K562 (cell line): ENCODE data around the gene GEMIN2. TPM values are rescaled to one million over a fixed set of nuclear protein-coding genes. Genes with fewer than 3 reads are reported as not detected.

Source experiments
- ATF1 ChIP-seq, 2 experiments: fragments of 450-650 bp in 1 of 2; IDR thresholded peaks; 2 replicates each; pipeline ENCODE4 v1.6.1; 2016; ENCODE audit warnings: missing compliant biosample characterization in 1 of 2, missing genetic modification characterization in 1 of 2
- BCL6 ChIP-seq: fragments of 250-450 bp; sonication (Bioruptor Pico); IDR thresholded peaks from 2 replicates; pipeline ENCODE4 v1.4.0; 2020
- CREB1 ChIP-seq, 2 experiments: sonication (generic) in 1 of 2; formaldehyde crosslinking in 1 of 2; IDR thresholded peaks; 2 replicates each; pipeline versions ENCODE4 v1.6.1 to v1.8.0; 2012 to 2022; ENCODE audit warnings: inconsistent platforms in 1 of 2, mild to moderate bottlenecking in 1 of 2, missing genetic modification reagents in 1 of 2, moderate library complexity in 1 of 2
- GABPA ChIP-seq: fragments of 200-800 bp; sonication (Bioruptor generic); conservative IDR thresholded peaks from 2 replicates; pipeline ENCODE4 v1.6.1; 2016; ENCODE audit warnings: low read depth, missing genetic modification characterization, missing compliant biosample characterization
- KLF1 ChIP-seq: fragments of 450-650 bp; IDR thresholded peaks from 2 replicates; pipeline ENCODE4 v1.6.1; 2016; ENCODE audit warnings: missing genetic modification characterization, missing compliant biosample characterization
- MEF2A ChIP-seq: IDR thresholded peaks from 2 replicates; pipeline ENCODE4 v1.6.1; 2011; ENCODE audit warnings: low read depth, mild to moderate bottlenecking, low read length, moderate library complexity; ENCODE audit not compliant: control insufficient read depth
- POLR2H ChIP-seq: IDR thresholded peaks from 2 replicates; pipeline ENCODE4 v1.6.1; 2016; ENCODE audit warnings: missing genetic modification characterization, low read depth, mild to moderate bottlenecking, control low read depth, missing compliant biosample characterization, moderate library complexity
- SMAD1 ChIP-seq: fragments of 150-350 bp; IDR thresholded peaks from 2 replicates; pipeline ENCODE4 v1.6.1; 2014; ENCODE audit warnings: low read length, low read depth; ENCODE audit not compliant: partially characterized antibody
- TCF3 ChIP-seq: sonication (generic); formaldehyde crosslinking; IDR thresholded peaks from 2 replicates; pipeline ENCODE4 v1.4.0; 2020; ENCODE audit warnings: mild to moderate bottlenecking, missing genetic modification reagents
- TSC22D4 ChIP-seq: fragments of 450-650 bp; IDR thresholded peaks from 2 replicates; pipeline ENCODE4 v1.6.1; 2016; ENCODE audit warnings: missing genetic modification characterization, missing biosample characterization, control low read depth
- XRCC4 ChIP-seq: IDR thresholded peaks from one replicate; pipeline ENCODE4 v1.6.1; 2011; ENCODE audit not compliant: insufficient read depth, insufficient read length; ENCODE audit errors: extremely low read depth
- ZBTB1 ChIP-seq: sonication (generic); formaldehyde crosslinking; IDR thresholded peaks from 2 replicates; pipeline ENCODE4 v1.8.1; 2023; ENCODE audit warnings: missing genetic modification reagents, low read depth, mild to moderate bottlenecking, borderline replicate concordance
- ZFP1 ChIP-seq: fragments of 450-650 bp; formaldehyde crosslinking; IDR thresholded peaks from 2 replicates; pipeline ENCODE4 v1.4.0; 2020; ENCODE audit warnings: mild to moderate bottlenecking, mixed read lengths
- ZNF583 ChIP-seq: fragments of 250-450 bp; sonication (Bioruptor Pico); IDR thresholded peaks from 2 replicates; pipeline ENCODE4 v1.4.0; 2020
- polyA plus RNA-seq, 8 experiments: library from polyadenylated mRNA; depleted of rRNA in 4 of 8; stranded (reverse) in 5 of 8; unstranded in 3 of 8; fragments of >200 nt; fragmentation: Nextera tagmentation in 2 of 8; fragmentation: Illumina TruSeq in 1 of 8; extraction: Ambion mirVana in 2 of 8; extraction: Trizol in 1 of 8; gene quantifications; 2 replicates each; pipeline versions ENCODE4 v1.2.1 to v1.2.3, GENCODE V29; 2011 to 2014; ENCODE audit warnings: inconsistent platforms in 1 of 8, missing spikeins in 1 of 8
- total RNA-seq, 7 experiments: library from RNA; depleted of rRNA in 6 of 7; stranded (reverse); fragments of >200 nt in 6 of 7; fragmentation: Illumina TruSeq in 2 of 7; extraction: Trizol in 2 of 7; gene quantifications; 2 replicates each; pipeline versions ENCODE4 v1.2.1 to v1.2.3, GENCODE V29; 2011 to 2021; ENCODE audit warnings: low replicate concordance in 1 of 7
- TF ChIP-seq, protein P1 (sequence below), 2 experiments: IDR thresholded peaks; 2 replicates each; pipeline ENCODE4 v1.6.1; 2011; ENCODE audit warnings: borderline replicate concordance in 1 of 2, control low read depth in 1 of 2, low read depth in 1 of 2, low read length in 1 of 2, mild to moderate bottlenecking in 1 of 2, mixed read lengths in 1 of 2, moderate library complexity in 1 of 2; ENCODE audit not compliant: insufficient read depth in 1 of 2, insufficient read length in 1 of 2, poor library complexity in 1 of 2, severe bottlenecking in 1 of 2; ENCODE audit errors: extremely low read depth in 1 of 2
- TF ChIP-seq, protein P2 (sequence below): fragments of 450-650 bp; IDR thresholded peaks from 2 replicates; pipeline ENCODE4 v1.7.1; 2018; ENCODE audit warnings: mild to moderate bottlenecking, low read depth; ENCODE audit not compliant: partially characterized antibody
- TF ChIP-seq, protein P3 (sequence below): fragments of 450-650 bp; formaldehyde crosslinking; IDR thresholded peaks from 2 replicates; pipeline ENCODE4 v1.4.0; 2020; ENCODE audit warnings: mild to moderate bottlenecking
- TF ChIP-seq, protein P4 (sequence below), 2 experiments: fragments of 450-650 bp; IDR thresholded peaks; 2 replicates each; pipeline ENCODE4 v1.6.1; 2016

The GEMIN2 gene
- total and polyA plus RNA-seq, 9 of the 15 experiments (the other 6 are each of a cell fraction or from before 2014, with no cell fraction given) = 23.0 to 87.6 (median 45.5) TPM

DNA sequence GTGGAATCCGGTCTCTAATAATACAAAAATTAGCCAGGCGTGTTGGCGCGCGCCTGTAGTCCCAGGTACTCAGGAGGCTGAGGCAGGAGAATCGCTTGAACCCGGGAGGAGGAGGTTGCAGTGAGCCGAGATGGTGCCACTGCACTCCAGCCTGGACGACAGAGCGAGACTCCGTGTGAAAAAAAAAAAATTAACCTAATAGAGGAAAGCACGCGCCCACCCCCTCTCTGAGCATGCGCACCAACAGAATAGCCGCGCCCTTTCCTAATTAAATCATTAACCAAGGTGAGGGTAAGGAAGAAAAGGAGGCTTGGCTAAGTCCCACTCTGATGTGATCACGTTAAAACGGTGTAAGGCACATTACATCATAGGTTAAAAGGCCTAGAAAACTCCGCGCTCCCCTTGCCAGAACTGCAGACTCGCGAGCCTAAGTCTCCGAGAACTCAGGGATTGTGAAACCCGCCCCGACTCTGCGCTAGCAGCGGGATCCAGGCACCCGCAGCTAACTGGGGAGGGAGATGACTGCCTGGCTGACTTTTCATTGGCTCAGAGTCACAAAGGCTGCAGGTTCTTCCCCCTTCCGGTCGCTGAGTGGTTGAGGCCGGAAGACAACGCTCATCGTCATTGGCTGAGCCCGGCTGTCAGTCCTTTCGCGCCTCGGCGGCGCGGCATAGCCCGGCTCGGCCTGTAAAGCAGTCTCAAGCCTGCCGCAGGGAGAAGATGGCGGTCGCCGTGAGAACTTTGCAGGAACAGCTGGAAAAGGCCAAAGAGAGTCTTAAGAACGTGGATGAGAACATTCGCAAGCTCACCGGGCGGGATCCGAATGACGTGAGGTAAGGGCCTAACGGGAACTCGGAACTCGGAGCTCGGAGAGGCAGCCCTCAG, 60.7 kb downstream of the GEMIN2 start, which contains the start of gene PNN (continued):
- TF ChIP-seq MEF2A = no peak
- TF ChIP-seq SMAD1 = peak; percentile 41
- TF ChIP-seq, protein P1, sequence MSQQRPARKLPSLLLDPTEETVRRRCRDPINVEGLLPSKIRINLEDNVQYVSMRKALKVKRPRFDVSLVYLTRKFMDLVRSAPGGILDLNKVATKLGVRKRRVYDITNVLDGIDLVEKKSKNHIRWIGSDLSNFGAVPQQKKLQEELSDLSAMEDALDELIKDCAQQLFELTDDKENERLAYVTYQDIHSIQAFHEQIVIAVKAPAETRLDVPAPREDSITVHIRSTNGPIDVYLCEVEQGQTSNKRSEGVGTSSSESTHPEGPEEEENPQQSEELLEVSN (IDR thresholded peaks at IDR 0.05; ENCODE audit: borderline replicate concordance in 1 of 2, extremely low read depth in 1 of 2, insufficient read depth in 1 of 2, insufficient read length in 1 of 2, low read depth in 1 of 2, low read length in 1 of 2, poor library complexity in 1 of 2, severe bottlenecking in 1 of 2) = peak in 1 of 2 experiments; percentile 35
- no peak for TF ChIP-seq ZNF583
- TF ChIP-seq ATF1 (CRISPR knock-in tag; IDR thresholded peaks at IDR 0.05) = no peak
- peak; percentile 93 for TF ChIP-seq ATF1 (tag; IDR thresholded peaks at IDR 0.05)
- TF ChIP-seq GABPA = peak; percentile 93
- TF ChIP-seq POLR2H (tag) = peak; percentile 76
- TF ChIP-seq, protein P2, sequence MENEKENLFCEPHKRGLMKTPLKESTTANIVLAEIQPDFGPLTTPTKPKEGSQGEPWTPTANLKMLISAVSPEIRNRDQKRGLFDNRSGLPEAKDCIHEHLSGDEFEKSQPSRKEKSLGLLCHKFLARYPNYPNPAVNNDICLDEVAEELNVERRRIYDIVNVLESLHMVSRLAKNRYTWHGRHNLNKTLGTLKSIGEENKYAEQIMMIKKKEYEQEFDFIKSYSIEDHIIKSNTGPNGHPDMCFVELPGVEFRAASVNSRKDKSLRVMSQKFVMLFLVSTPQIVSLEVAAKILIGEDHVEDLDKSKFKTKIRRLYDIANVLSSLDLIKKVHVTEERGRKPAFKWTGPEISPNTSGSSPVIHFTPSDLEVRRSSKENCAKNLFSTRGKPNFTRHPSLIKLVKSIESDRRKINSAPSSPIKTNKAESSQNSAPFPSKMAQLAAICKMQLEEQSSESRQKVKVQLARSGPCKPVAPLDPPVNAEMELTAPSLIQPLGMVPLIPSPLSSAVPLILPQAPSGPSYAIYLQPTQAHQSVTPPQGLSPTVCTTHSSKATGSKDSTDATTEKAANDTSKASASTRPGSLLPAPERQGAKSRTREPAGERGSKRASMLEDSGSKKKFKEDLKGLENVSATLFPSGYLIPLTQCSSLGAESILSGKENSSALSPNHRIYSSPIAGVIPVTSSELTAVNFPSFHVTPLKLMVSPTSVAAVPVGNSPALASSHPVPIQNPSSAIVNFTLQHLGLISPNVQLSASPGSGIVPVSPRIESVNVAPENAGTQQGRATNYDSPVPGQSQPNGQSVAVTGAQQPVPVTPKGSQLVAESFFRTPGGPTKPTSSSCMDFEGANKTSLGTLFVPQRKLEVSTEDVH = no peak
- peak; percentile 85 for TF ChIP-seq CREB1 (IDR thresholded peaks at IDR 0.05)
- peak; percentile 75 for TF ChIP-seq CREB1 (CRISPR knock-in tag; IDR thresholded peaks at IDR 0.05)
- TF ChIP-seq, protein P3, sequence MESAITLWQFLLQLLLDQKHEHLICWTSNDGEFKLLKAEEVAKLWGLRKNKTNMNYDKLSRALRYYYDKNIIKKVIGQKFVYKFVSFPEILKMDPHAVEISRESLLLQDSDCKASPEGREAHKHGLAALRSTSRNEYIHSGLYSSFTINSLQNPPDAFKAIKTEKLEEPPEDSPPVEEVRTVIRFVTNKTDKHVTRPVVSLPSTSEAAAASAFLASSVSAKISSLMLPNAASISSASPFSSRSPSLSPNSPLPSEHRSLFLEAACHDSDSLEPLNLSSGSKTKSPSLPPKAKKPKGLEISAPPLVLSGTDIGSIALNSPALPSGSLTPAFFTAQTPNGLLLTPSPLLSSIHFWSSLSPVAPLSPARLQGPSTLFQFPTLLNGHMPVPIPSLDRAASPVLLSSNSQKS = no peak
- TF ChIP-seq BCL6 (CRISPR knock-in tag) = no peak
- TF ChIP-seq TSC22D4 = no peak
- no peak for TF ChIP-seq XRCC4
- peak; percentile 87; the same call in 1 of the 2 replicates for TF ChIP-seq KLF1 (tag)
- TF ChIP-seq ZFP1 (CRISPR knock-in tag) = no peak
- TF ChIP-seq, protein P4, sequence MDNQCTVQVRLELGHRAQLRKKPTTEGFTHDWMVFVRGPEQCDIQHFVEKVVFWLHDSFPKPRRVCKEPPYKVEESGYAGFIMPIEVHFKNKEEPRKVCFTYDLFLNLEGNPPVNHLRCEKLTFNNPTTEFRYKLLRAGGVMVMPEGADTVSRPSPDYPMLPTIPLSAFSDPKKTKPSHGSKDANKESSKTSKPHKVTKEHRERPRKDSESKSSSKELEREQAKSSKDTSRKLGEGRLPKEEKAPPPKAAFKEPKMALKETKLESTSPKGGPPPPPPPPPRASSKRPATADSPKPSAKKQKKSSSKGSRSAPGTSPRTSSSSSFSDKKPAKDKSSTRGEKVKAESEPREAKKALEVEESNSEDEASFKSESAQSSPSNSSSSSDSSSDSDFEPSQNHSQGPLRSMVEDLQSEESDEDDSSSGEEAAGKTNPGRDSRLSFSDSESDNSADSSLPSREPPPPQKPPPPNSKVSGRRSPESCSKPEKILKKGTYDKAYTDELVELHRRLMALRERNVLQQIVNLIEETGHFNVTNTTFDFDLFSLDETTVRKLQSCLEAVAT (IDR thresholded peaks at IDR 0.05) = peak in 1 of 2 experiments; percentile 52; a peak in 1 of 4 replicates
- no peak for TF ChIP-seq ZBTB1
- 0 out of 2 replicates have a peak, but pooled peaks have one; percentile 13 for TF ChIP-seq TCF3 (CRISPR knock-in tag)
